ENCODE measurements around the gene ULK4.

ULK4 gene

DNA sequence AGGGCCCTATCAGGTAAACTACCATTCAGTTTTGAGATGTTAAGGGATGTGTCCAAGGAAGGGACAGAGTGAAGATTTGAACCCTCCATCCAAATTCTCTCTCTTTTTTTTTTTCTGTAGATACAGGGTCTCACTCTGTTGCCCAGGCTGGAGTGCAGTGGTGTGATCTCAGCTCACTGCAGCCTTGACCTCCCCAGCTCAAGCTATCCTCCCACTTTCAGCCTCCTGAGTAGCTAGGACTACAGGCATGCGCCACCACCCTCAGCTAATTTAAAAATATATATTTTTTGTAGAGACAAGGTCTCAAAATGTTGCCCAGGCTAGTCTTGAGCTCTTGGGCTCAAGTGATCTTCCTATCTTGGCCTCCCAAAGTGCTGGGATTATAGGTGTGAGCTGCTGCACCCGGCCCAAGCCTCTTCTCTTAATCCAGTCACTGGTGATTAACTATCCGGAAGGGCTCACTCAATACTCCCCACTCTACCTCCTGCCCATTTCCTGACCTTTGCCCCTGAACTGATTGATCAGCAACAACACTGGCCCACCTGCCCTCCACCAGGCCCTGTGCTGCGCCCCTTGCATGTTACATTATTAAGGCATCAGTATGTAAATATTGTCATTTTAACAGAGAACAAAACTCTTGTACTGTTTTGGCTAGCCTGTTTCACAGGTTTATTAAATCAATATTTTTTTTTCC lies 597.9 kb downstream of the ULK4 start:
- no peak for DNase-seq (ENCODE audit: low read depth in 3 of 3)

DNA sequence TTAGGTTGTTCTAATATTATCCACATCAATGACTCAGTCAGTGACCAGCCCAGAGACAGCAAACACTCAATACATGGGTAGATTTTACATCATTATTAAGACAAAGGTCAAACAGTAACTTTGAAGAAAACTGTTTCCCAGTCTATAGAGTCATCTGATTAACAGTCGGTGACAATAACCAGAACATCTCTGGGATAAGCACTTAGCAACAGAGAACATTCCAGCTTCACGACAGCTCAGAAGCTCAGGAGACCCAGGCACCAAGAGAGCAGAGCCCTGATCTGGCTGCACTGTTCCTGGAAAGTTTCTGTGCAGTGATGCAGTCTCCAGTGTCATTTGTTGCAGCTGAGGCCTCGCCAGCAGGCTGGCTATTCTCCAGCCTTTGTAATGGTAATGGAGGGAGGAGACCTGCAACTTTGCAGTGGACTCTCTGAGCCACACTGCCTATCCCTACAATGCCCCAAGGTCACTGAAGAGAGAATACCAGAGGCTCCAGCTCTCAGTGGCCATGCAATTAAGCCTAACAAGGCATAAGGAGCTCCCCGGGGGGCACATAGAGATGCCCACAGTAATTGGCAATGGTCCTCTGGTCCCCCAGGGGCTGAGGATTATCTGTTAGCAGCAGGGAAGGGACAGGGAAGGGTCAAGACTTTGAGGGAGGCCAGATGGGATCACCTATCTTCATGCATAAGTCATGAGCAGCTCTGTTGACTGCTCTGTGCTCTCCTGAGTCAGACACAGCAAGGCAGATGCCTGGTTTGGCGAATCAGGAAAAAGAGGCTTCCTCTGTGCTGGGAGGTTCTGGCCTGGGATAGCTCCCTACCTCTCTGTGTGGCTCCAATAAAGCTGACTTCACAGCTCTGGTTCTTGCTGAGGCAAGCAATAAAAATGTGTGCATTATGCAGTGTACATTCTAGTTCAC lies 599.0 kb downstream of the ULK4 start:
- DNase-seq (ENCODE audit: low read depth in 3 of 3): no peak

DNA sequence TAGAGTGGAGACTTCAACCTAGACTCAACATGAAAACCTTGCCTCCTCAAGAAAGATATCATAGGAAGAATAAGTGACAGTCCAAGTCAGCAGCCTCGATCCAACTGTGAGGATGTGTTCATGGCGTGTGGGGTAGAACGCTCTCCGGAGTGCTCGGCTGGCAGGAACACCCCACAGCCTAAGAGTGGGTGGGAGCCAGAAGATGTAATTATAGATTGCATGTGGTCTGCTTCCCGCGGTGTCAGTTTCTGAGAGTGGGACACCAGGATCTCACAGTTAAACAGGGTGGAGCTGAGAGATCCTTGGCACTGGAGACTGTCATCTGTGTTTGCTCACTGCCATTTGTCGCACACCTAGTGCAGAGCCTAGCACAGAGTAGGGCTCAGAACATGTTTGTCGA lies 604.6 kb downstream of the ULK4 start:
- no peak for DNase-seq (ENCODE audit: low read depth in 3 of 3)

- no peak for DNase-seq (ENCODE audit: low read depth in 3 of 3)
Measured at GRCh38 chr3:41356775-41357174, 605.1 kb downstream of the ULK4 start.

GRCh38 chr3:41352510-41352909 lies 609.4 kb downstream of the ULK4 start:
- no peak for DNase-seq (ENCODE audit: low read depth in 3 of 3)

DNA sequence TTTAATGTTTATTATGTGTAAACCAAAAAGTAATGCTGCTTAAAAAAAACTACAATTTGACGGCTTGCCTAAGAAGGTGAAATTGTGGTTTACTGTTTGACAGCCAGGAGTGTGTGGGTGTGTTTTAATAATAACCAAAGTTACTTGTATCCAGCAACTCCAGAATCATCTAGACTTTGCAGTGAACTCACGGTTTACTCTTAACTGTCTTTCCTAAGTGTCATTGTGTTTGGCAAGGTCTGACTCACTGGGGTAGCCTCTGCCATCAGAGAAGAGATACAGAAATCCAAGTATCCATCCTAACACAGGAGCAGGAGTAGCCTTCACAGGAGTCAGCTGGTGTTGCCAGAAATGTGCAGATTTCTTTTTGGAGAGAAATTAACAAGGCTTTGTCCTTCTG lies 611.5 kb downstream of the ULK4 start:
- DNase-seq (ENCODE audit: low read depth in 3 of 3): no peak

GRCh38 chr3:41348401-41348800 lies 613.5 kb downstream of the ULK4 start:
- no peak for DNase-seq (ENCODE audit: low read depth in 3 of 3)

DNA sequence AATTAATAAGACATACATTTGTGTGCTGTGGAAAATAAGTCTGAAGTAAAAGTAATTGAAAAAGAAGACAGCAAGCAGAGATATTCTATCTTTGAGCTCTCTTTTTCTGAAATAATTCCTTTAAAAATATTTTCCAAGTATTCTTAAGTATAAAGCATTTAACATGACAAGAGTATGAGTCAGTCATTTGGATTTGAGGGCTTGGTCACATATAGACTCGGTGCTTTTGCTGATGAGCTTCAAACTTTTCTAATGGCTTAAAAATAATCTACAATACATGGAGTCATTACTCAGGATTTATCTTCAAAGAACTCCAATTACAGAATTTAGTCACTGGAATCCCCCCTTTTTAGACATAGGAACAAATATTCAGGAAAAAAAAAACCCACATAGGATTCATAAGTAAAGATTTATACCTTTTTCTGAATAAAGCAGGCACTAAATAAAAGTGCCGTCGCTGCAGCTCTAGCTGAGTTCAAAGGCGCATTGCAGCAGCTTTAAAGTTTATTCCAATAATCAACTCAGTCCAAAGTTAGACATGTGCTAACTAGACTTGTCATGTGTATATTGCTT lies 615.1 kb downstream of the ULK4 start:
- no peak for DNase-seq (ENCODE audit: low read depth in 3 of 3)

DNA sequence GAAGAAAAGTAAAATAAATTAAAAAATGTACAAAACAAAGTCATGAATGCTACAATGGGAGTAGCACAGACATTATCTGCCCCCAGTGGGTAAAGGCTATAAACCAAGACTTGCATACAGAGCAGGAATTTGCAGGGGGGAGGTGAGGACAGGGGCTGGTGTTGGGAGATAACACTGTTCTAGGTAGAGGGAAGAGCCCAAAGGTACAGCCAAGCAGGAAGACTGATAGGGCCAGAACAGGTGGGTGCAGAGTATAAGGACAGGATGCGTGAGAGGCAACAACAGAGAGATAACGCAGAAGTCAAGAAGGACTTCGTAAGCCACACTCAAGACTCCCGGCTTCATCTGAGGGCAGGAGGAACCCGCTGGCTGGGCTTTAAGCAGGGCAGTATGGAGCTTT lies 616.1 kb downstream of the ULK4 start:
- no peak for DNase-seq (ENCODE audit: low read depth in 3 of 3)

GRCh38 chr3:41339758-41340157 lies 622.1 kb downstream of the ULK4 start:
- DNase-seq (ENCODE audit: low read depth in 3 of 3): no peak

- no peak for DNase-seq (ENCODE audit: low read depth in 3 of 3)
Measured at GRCh38 chr3:41338276-41338675, 623.6 kb downstream of the ULK4 start.

DNA sequence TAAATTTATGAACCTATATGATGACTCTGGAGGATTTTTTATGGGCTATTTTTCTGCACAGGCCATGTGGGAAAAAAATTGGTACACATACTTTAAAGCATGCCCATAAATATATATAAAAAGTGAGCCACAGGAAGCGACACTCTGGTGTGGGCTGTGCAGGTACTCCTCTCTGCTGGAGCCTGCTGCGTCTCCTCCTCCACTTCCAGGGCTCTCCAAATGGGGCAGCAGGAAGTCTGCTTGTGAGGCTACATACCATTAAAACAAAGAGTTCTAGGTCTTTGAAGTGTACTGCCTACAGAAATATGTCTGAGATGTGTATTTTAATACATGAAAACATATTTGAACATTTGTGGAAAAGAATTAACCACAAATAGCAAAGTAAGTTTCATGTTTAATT lies 627.5 kb downstream of the ULK4 start:
- DNase-seq (ENCODE audit: low read depth in 3 of 3): no peak

- no peak for DNase-seq (ENCODE audit: low read depth in 3 of 3)
Measured at GRCh38 chr3:41331041-41331440, 630.9 kb downstream of the ULK4 start.

GRCh38 chr3:41330465-41330864 lies 631.4 kb downstream of the ULK4 start:
- DNase-seq (ENCODE audit: low read depth in 3 of 3): no peak

DNA sequence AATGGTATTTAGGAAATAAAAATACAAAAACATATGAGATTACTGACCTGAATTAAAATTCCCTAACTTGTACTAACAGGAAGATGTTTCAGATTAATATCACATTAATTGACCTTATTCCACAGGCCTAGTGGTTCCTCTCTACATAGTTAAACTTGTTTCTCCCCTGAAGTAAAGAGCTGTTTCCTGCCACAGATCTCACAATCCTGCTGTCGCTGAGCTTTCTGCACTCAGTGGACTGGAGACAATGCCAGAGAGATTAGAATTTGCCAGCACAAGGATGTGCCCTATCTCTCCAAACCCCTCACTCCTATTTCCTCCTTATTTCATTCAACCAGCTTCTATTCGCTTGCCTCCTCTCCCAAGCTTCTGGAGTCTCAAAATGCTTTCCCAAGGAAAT lies 632.0 kb downstream of the ULK4 start:
- no peak for DNase-seq (ENCODE audit: low read depth in 3 of 3)

DNA sequence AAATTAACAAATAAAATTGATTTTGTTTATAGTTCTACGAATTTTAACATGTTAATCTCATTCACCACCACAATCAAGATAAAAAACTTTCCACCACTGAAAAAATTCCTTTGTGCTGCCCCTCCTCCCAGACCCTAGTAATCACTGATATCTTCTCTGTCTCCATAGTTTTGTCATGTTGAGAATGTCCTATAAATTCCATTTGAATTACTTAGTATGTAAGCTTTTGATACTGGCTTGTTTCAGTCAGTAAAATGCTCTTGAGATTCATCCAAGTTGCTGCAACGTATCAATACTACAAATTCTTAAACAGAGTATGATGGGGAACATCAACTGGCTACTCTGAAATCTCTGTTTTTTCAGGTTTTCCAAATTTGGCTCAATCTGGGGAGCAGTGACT lies 633.0 kb downstream of the ULK4 start:
- no peak for DNase-seq (ENCODE audit: low read depth in 3 of 3)

DNA sequence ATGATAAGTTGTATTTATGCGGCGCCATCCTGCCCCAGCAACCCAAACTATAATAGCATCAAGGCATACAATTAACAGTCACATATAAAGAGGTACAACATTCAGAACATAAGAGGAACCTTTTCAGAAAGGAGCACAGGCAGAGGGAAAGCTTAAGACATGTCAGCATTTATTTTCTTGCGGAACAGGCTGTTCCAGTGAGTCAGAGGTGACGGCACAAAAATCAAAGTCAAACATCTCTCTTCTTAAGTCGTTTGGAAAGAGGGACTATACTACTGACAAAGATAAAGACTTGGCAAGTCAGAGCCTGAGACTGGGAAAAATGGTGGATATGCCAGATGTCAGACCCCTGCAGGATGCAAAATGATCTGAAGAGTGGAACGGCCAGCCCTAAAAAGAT lies 634.2 kb downstream of the ULK4 start:
- no peak for DNase-seq (ENCODE audit: low read depth in 3 of 3)

GRCh38 chr3:41324156-41324475 lies 637.8 kb downstream of the ULK4 start:
- no peak for DNase-seq (ENCODE audit: low read depth in 3 of 3)

GRCh38 chr3:41323467-41324155 lies 638.3 kb downstream of the ULK4 start:
- no peak for DNase-seq (ENCODE audit: low read depth in 3 of 3)

- DNase-seq (ENCODE audit: low read depth in 3 of 3): no peak
Measured at GRCh38 chr3:41321642-41321980, 640.3 kb downstream of the ULK4 start.

- no peak for DNase-seq (ENCODE audit: low read depth in 3 of 3)
Measured at GRCh38 chr3:41320953-41321641, 640.8 kb downstream of the ULK4 start.

- DNase-seq (ENCODE audit: low read depth in 3 of 3): no peak
Measured at GRCh38 chr3:41318520-41318919, 643.4 kb downstream of the ULK4 start.

Data from stimulated activated CD4-positive, alpha-beta T cell treated with anti-CD3 and anti-CD28 coated beads, TNF-alpha, amount 100 ng/mL, for 48 hours (primary cell).